Amniotic stem cell (primary cell): ENCODE results near the gene CSPG4.
A peak's percentile ranks its signal among the peaks of the same experiment; 100 is the strongest.
"Not testable (repeated sequence)": the region's sequence is repeated elsewhere in the genome, so short reads cannot be mapped to it uniquely, and the experiment has no call there.

ENCODE experiments used
- DNase-seq: peaks from one replicate; lab custom pipeline; 2025; lab: John Stamatoyannopoulos, UW

CSPG4 gene

DNA sequence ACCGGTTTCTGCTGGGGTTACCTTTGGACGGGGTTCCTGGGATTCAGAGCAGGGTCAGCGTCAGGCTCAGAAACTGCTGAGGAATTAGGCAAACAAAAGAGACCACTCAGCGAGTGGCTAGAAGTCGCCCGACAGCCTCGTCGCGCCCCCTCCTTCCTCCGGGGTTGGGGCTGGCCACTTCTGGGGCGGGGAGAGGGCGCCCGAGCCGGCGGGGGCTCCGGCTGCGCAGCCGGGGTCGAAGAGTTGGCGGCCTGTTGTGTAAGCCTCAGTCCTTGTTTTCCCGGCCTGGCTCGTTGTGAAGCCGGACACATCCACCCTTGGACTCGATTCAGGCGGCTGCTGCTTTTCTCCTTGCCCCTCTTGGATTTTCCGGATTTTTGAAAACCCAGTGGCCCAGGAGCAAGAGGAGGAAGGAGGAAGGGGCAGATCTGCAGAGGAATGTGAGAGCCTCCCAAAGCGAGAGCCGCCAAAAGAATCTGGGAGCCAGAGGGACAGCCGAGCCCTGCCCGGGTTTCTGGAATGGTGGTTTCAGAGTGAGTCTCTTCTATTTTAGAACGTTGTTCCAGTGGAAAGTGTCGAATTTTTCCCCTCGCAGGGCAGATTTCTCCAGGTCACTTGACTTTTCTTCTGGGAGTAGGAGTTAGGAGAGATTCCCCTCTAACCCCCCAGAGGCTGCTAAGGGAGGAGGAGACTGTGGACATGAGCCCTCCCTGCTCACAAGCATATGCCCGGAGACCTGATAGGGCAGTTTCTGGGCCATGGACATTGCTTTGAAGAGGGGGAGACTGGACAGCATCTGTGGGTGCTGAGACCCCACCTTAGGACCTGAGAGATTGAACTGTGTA lies 64.3 kb downstream of the CSPG4 start:
- DNase-seq, result no peak

DNA sequence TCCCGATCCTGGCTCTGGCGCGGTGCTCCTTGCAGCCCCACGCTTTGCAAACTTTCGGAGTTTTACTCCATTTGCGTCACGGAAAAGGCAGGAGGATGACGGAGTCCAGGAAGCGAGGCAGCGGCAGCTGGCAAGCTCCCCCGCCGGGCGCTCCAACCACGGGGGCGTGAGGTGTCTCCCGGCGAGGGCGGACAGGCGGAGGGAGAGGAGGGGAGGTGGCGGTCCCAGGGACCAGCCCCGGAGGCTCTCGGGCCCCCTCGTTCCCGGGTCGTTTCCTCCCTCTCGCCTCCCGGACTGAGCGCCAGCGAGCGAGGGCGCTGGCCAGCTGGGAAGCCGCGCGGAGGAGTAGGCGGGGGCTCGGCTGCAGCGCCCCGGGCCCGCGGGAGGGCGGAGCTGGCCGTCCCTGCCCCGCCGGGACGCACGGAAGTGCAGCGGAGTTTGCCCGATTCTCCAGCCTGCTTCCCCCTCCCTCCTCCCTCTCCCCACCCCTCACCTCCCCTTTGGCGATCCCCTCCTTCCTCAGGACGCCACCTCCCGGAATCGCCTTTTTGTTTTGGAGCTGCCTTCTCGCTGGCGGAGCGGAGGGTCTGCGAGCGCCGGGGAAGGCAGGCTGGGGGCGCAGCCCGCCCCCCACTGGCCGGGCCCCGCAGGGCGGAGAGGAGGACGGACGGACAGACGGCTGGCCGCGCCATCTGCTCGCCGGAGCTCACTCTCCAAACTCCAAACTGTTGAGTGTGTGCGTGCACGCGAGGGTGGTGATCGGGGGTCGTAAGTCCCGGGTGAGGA lies 65.1 kb downstream of the CSPG4 start, which contains the start of gene SNX33:
TSS of gene SNX33 (plus strand) at position 543 of the 786 bp plus-strand sequence. CDS start 1,191 bp downstream, outside the sequence.
- DNase-seq, result peak; percentile 72

DNA sequence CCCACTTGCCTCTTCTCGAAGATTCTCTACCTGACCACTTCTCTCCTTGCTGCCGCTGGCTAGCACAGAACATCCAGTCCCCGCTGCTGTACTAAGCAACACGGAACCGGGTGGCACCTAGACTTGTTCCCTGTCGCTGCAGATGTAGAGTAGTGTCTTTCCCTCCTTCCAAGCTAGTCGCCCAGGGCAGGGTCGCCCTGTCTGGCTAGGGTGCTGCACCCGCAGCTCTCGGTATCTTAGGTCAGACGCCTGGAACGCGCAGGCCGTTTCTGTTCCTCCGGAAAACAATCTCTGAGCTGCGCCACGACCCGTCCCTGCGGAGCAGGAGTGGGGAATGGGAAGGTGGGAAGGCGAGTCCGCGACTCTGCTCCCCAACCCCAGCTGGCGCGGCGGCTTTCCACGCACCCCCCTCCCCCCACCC lies 65.7 kb downstream of the CSPG4 start:
- DNase-seq, result no peak

- DNase-seq, result no peak
Measured at GRCh38 chr15:75646112-75646943, 66.3 kb downstream of the CSPG4 start.

DNA sequence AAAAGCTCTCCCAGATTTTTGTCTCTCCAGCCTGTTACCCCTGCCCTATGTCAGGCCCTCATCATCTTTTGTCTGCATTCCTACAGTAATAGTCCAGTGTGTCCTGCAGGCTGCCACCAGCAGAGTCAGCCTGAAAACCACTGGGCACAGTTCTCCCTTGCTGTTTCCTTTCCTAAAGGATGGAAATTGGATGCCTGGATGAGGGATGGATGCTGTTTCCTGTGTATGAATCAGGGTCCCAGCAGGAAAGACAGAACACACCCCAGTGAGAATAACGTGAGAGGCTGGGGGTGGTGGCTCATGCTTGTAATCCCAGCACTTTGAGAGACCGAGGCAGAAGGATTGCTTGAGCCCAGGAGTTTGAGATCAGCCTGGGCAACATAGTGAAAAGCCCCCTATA lies 68.3 kb downstream of the CSPG4 start:
- DNase-seq, result no peak

GRCh38 chr15:75641603-75642002 lies 71.0 kb downstream of the CSPG4 start:
- DNase-seq, result no peak

DNA sequence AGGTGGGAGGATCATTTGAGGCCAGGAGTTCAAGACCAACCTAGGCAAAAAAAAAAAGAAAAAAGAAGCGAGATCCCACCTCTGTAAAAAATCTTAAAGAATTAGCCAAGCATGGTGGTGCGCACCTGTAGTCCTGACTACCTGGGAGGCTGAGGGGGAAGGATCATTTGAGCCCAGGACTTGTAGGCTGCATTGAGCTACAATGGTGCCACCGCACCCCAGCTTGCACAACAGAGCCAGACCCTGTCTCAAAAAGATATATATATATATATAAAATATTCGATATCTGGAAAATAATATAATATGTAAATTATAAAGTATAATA lies 71.5 kb downstream of the CSPG4 start:
- no peak for DNase-seq

GRCh38 chr15:75640483-75641178 lies 72.0 kb downstream of the CSPG4 start:
- DNase-seq, result no peak

DNA sequence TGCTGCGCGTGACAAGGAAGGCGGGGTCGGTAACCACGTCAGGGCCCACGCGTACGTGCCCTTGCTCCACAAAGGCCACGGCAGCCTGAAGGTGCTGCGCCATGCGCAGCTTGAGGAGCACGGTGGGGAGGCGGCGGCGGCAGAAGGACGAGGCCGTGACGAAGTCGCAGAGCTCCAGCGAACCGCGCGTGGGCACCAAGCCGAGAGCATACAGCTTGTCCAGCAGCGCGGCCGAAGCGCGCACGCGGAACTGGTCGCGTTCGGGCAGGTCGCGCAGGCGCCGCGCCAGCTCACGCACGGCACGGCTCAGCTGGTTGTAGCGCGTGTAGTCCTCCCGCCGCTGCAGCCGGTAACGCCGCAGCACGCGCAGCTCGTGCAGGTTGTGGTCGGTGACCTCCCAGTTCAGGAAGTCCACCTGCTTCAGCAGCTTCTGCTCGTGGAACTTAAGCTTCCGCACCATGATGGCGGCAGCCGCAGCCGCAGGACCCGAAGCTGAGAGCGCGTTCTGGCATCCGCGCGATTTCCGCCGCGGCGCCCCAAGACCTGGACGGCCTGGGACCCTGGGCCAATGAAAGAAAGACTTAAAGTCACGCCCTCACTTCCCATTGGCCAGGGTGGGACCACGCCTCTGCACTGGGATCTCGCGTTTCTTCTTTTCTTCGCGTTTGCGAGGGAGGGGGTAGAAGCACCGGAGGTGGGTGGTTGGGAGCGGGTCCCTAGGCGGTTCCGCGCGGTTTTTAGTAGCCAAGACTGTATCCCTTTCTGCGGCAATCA lies 72.8 kb downstream of the CSPG4 start, which contains the start of gene IMP3:
TSS of gene IMP3 (minus strand) at position 516 of the 774 bp plus-strand sequence. CDS start at position 460, 56 bp downstream.
- peak; percentile 97 for DNase-seq

DNA sequence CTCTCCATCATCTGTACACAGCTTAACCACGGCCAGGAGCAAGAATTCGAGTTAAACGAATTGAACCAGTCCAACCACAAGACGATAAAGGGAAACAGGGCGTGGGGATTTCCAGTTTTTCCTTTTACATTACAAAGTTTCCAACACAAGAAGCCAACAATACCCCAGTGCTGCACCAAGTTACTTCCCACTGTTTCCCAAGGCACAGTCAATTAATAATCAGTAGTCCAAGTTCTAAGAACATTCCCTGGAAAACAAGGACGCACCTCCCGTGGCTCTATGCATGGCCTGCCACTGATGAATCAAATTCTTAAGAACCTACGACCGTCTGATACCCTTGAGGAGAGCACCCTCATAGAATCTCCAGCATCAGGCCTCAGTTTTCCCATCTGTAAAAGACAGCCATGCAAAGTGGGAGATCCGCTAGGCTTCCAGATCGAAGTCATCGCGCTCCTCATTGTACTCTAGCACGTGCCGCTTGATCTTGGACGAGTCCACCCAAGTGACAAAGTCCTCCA lies 73.4 kb downstream of the CSPG4 start:
- DNase-seq, result no peak

- no peak for DNase-seq
Measured at GRCh38 chr15:75637245-75638009, 75.2 kb downstream of the CSPG4 start.

GRCh38 chr15:75636026-75636425 lies 76.6 kb downstream of the CSPG4 start:
- no peak for DNase-seq

- not testable (repeated sequence) for DNase-seq
Measured at GRCh38 chr15:75633922-75634321, 78.7 kb downstream of the CSPG4 start.

DNA sequence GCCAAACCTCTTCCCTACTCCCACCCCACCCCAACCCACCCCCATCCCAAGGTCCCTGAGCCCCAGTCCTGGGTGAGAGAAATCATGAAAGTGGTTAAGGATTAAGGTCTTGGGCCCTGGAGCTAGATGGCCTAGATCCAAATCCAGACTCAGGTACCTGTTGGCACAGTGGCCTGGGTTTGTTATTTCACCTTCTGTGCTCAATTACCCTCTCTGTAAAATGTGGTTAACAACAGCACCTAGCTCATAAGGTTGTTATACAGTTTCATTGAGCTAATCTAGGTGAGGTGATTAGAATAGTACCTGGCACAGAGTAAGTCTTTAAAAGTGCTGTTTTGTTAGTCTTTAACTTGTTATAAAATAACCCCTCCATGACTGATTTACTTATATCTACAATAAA lies 80.7 kb downstream of the CSPG4 start:
- no peak for DNase-seq

DNA sequence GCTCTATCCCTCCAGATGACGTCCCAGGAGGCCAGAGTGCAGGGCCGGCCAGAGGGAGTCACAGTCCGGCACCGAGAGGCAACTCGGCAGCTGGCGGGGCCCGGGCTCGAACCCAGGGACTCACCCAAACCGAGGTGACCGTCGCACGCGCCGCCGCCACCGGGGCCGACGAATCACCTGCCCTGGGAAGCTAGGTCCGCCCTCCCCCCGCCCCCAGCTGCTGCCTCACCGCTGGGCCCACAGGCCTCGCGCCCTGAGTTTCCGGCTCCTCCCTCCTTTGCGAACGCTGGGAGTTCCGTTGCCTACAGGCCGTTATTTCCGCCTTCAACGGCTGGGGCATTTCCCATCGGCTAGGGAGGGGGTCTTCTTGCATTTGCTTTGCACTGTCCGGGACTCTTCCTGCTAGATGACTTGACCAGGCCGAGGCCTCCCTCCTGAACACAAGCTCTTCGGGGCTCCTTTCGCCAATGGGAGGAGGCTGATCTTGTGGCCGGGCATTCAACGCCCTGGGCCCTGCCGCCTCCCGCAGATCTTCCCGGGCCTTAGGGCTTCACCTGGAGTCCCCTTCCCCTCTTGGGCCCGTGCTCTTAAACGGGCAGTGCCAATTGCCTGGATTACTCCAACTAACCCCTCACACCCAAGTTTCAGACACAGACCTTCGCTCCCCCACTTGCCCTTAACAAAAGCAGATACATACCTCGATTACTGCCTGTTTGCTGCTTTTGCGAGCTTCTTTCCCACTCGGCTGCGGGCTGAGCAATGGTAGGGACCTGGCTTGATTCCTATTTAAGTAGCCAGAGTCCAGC lies 86.9 kb downstream of the CSPG4 start, which contains the start of gene SNUPN:
TSS of gene SNUPN (minus strand) at position 184 of the 806 bp plus-strand sequence. CDS start 4,674 bp downstream, outside the sequence.
- DNase-seq, result peak; percentile 62
